SK-N-SH treated with all-trans-retinoic acid at 6 μM for 48 hours (cell line): ENCODE results near the gene JPT2.

ENCODE experiments used
- ARNTL ChIP-seq: fragments of 450-650 bp; formaldehyde crosslinking; IDR thresholded peaks from 2 replicates; pipeline ENCODE4 v1.5.0; 2020; ENCODE audit warnings: low read depth, mild to moderate bottlenecking, moderate library complexity, borderline replicate concordance
- ESRRG ChIP-seq: fragments of 250-450 bp; sonication (Bioruptor Pico); IDR thresholded peaks from 2 replicates; pipeline ENCODE4 v1.6.1; 2021; ENCODE audit warnings: mild to moderate bottlenecking
- GLIS3 ChIP-seq: fragments of 250-450 bp; sonication (Bioruptor Pico); IDR thresholded peaks from 2 replicates; pipeline ENCODE4 v1.5.0; 2020; ENCODE audit warnings: mild to moderate bottlenecking, moderate library complexity
- PATZ1 ChIP-seq: fragments of 250-450 bp; sonication (Bioruptor Pico); IDR thresholded peaks from 2 replicates; pipeline ENCODE4 v1.8.0; 2020; ENCODE audit warnings: mild to moderate bottlenecking, moderate library complexity, borderline replicate concordance
- POU6F1 ChIP-seq: fragments of 250-450 bp; sonication (Bioruptor Pico); IDR thresholded peaks from 2 replicates; pipeline ENCODE4 v1.8.0; 2021; ENCODE audit warnings: low read depth, mild to moderate bottlenecking, moderate library complexity, borderline replicate concordance
- TOX ChIP-seq: fragments of 250-450 bp; sonication (Bioruptor Pico); IDR thresholded peaks from 2 replicates; pipeline ENCODE4 v1.8.0; 2021; ENCODE audit warnings: mild to moderate bottlenecking, moderate library complexity, borderline replicate concordance
- ZFP3 ChIP-seq: fragments of 250-450 bp; sonication (Bioruptor Pico); IDR thresholded peaks from 2 replicates; pipeline ENCODE4 v1.5.0; 2020; ENCODE audit warnings: mild to moderate bottlenecking, moderate library complexity
- ZFP30 ChIP-seq: fragments of 450-650 bp; formaldehyde crosslinking; IDR thresholded peaks from 2 replicates; pipeline ENCODE4 v1.5.0; 2022; ENCODE audit warnings: mild to moderate bottlenecking, moderate library complexity
- ZNF565 ChIP-seq: fragments of 450-650 bp; formaldehyde crosslinking; conservative IDR thresholded peaks from 2 replicates; pipeline ENCODE4 v1.5.0; 2020; ENCODE audit warnings: low read depth, mild to moderate bottlenecking, moderate library complexity
- ZNF8 ChIP-seq: fragments of 450-650 bp; formaldehyde crosslinking; IDR thresholded peaks from 2 replicates; pipeline ENCODE4 v1.5.0; 2020; ENCODE audit warnings: mild to moderate bottlenecking, moderate library complexity

- no peak for TF ChIP-seq ESRRG (CRISPR knock-in tag)
- TF ChIP-seq ZNF565 (CRISPR knock-in tag), result no peak
- no peak for TF ChIP-seq ZFP3
- TF ChIP-seq GLIS3 (CRISPR knock-in tag), result no peak
- peak; percentile 30; the same call in 1 of the 2 replicates for TF ChIP-seq PATZ1 (CRISPR knock-in tag)
- TF ChIP-seq ZNF8, result no peak
- TF ChIP-seq ARNTL (CRISPR knock-in tag), result no peak
- no peak for TF ChIP-seq TOX (CRISPR knock-in tag)
- no peak for TF ChIP-seq POU6F1 (CRISPR knock-in tag)
- no peak for TF ChIP-seq ZFP30 (CRISPR knock-in tag)
These were observed 520 bp downstream of the JPT2 start for GRCh38 chr16:1678500-1679098.
